PFSK-1 (cell line): Measurements from ENCODE around the gene SASH3.

Experiments used
- FOXP2 ChIP-seq: optimal IDR thresholded peaks from 2 replicates; pipeline ENCODE3; 2011; ENCODE audit warnings: borderline replicate concordance, control low read depth, inconsistent platforms; ENCODE audit not compliant: insufficient read depth; ENCODE audit errors: extremely low read length, extremely low read depth
- POLR2AphosphoS5 ChIP-seq: IDR thresholded peaks from 2 replicates; pipeline ENCODE4 v1.6.1; 2012; ENCODE audit warnings: low read depth, mild to moderate bottlenecking, control low read depth, low read length, moderate library complexity
- SIN3A ChIP-seq: IDR thresholded peaks from 2 replicates; pipeline ENCODE4 v1.6.1; 2012; ENCODE audit warnings: mild to moderate bottlenecking, low read length, moderate library complexity, borderline replicate concordance; ENCODE audit not compliant: insufficient read depth
- TAF1 ChIP-seq: IDR thresholded peaks from 2 replicates; pipeline ENCODE4 v1.6.1; 2012; ENCODE audit warnings: low read length, control low read depth, borderline replicate concordance; ENCODE audit not compliant: insufficient read depth
- TF ChIP-seq, protein P1 (sequence below), 2 experiments: IDR thresholded peaks; 2 replicates each; pipeline versions ENCODE4 v1.6.1 to v1.8.0; 2011 to 2012; ENCODE audit warnings: low read depth in 2 of 2, low read length in 2 of 2, control low read depth in 1 of 2, inconsistent platforms in 1 of 2, mild to moderate bottlenecking in 1 of 2, moderate library complexity in 1 of 2; ENCODE audit not compliant: insufficient read depth in 1 of 2

Gene SASH3

DNA sequence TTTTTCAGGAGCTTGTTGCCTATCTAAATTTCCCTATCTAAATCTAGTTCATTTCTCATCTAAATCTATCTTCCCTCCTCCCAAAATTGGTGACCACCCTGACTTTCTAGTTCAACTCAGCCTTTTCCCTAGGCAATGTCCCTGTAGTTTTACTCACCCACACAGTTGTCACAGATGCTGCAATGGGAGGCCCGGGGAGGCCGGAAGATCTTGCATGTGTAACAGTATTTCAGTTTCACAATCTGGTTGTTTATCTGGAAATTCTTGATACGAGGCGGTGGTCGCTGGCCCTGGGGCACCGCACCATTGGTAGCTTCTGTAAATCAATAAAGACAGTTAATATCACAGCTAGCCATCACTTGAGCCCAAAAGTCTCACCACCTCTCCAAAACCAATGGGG is 43.8 kb downstream of the SASH3 start:
- TF ChIP-seq FOXP2, result no peak
- no peak for TF ChIP-seq TAF1
- no peak for TF ChIP-seq SIN3A
- TF ChIP-seq POLR2AphosphoS5, result no peak

DNA sequence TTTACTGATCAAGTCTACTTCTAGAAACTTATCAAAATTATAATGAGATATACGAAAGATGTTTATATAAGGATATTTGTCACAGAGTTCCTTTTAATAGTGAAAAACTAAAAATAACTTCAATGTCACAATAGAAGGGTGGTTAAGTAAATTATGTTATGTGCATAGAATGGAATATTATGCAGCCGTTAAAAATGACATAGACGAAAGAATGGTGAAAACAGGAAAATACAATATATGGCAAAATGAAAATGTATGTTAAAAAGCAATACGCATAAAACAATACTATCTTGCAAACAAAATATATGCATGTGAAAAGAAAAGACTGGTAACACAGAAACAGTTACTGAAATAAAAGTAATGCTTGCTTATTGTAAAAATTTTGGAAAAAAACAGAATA is 44.9 kb downstream of the SASH3 start:
- TF ChIP-seq, protein P1, sequence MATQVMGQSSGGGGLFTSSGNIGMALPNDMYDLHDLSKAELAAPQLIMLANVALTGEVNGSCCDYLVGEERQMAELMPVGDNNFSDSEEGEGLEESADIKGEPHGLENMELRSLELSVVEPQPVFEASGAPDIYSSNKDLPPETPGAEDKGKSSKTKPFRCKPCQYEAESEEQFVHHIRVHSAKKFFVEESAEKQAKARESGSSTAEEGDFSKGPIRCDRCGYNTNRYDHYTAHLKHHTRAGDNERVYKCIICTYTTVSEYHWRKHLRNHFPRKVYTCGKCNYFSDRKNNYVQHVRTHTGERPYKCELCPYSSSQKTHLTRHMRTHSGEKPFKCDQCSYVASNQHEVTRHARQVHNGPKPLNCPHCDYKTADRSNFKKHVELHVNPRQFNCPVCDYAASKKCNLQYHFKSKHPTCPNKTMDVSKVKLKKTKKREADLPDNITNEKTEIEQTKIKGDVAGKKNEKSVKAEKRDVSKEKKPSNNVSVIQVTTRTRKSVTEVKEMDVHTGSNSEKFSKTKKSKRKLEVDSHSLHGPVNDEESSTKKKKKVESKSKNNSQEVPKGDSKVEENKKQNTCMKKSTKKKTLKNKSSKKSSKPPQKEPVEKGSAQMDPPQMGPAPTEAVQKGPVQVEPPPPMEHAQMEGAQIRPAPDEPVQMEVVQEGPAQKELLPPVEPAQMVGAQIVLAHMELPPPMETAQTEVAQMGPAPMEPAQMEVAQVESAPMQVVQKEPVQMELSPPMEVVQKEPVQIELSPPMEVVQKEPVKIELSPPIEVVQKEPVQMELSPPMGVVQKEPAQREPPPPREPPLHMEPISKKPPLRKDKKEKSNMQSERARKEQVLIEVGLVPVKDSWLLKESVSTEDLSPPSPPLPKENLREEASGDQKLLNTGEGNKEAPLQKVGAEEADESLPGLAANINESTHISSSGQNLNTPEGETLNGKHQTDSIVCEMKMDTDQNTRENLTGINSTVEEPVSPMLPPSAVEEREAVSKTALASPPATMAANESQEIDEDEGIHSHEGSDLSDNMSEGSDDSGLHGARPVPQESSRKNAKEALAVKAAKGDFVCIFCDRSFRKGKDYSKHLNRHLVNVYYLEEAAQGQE (IDR thresholded peaks at IDR 0.05; ENCODE audit: insufficient read depth in 1 of 2, low read depth in 2 of 2, low read length in 2 of 2), result no peak
- TF ChIP-seq FOXP2, result no peak
- TF ChIP-seq POLR2AphosphoS5, result no peak
- TF ChIP-seq TAF1, result no peak
- no peak for TF ChIP-seq SIN3A

DNA sequence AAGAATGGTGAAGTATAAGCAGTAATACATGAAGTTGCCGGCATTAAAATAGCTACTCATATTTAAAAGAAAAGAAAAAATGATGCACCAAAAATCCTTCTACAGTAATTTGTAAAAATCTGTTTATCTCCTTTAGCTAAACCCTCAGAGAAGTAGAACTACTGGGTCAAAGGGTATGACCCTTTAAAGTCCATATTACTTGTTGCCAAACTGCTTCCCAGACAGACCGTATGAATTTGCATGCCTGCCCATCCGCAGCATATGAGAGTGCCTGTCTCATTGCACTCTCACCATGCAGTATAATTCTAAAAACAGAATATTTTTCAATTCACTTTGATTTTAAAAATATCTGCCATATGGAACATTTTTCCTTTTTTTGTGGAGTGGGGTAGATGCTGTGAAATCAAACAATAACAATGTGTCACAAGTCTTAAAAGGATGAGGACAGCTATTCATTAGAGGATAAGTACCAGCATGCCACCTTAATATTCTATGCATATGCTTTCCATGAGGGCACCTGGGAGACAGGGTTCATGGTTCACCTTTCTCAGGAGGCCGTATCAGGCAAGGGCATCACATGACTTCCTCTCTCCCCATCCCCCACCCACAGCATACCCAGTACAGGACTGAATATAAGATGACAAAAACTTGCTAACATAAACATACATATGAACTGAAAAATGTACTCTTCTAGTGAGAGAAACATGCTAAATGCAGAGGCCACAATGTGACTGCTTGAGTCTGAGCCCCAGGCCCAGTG is 46.2 kb downstream of the SASH3 start:
- TF ChIP-seq TAF1 (no peak), POLR2AphosphoS5 (no peak), FOXP2 (no peak), SIN3A (no peak)
- TF ChIP-seq, protein P1 (IDR thresholded peaks at IDR 0.05; ENCODE audit: insufficient read depth in 1 of 2, low read depth in 2 of 2, low read length in 2 of 2), result no peak

DNA sequence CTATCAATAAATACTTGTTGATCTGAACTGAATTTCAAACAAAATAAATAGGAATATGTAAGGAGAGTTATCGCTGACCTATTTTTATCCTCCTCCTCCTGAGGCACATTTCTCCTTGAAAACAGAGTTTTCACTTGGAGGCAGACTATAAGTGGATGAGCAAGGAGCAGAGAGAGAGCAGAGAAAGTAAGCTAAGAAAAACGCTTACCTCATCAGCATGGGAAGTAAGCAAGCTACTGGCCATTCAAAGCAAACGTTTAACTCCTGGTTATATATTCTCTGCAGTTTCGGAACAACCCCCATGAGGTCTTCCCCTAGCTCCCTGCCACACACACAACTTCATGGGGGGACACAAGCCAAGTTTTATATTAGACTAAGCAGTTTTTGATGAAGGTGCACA is 50.7 kb downstream of the SASH3 start:
- no peak for TF ChIP-seq FOXP2
- no peak for TF ChIP-seq TAF1
- TF ChIP-seq SIN3A, result no peak
- TF ChIP-seq, protein P1 (IDR thresholded peaks at IDR 0.05; ENCODE audit: insufficient read depth in 1 of 2, low read depth in 2 of 2, low read length in 2 of 2), result no peak
- no peak for TF ChIP-seq POLR2AphosphoS5

DNA sequence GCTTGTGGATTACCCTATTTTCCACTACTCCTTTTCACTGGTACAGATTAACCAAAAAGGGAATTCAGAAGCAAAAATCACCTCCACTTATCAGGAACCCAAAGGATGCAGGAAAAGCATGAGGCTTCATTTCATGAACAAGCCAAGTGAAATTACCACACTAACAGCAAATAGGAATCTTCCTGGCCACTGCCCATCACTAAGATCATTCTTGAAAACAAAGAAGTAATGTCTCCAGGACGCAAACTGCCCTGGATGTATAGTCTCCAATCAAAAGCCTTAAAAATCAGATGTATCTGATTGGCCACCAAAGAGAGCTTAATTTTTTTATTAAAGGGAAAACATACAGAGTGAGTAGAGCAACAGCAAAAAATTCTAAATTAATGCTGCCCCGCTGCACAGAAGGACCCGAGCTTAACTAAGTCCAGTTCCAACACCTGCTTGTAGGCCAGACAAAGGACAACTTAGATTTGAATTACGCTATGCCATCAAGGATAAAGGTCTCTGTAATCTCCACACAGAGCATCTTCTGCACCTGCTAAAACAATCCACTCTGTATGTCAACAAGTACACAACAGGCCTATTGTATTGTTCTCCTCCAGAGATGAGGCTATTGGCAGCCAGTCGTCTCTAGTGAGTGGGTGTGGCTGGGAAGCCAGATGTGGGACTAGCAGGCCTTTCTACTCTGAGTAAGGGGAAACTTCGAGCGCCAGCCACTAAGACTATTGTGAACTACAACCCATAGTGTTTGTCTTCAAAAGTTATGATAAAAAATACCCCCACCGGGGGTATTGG is 51.5 kb downstream of the SASH3 start:
- TF ChIP-seq SIN3A, result no peak
- TF ChIP-seq TAF1, result no peak
